Loucy (cell line): ENCODE data around the gene SULT2B1.

Experiments
- H2AFZ ChIP-seq: fragments of 200-600 bp; sonication (generic); 2 replicates; pipeline ENCODE4 v1.6.0; 2016; ENCODE audit warnings: antibody characterized with exemption, mild to moderate bottlenecking, low read length, moderate library complexity
- H3F3A ChIP-seq: fragments of 200-600 bp; 2 replicates; pipeline ENCODE4 v1.6.0; 2016; ENCODE audit warnings: antibody characterized with exemption, low read depth, mild to moderate bottlenecking
- H3K27me3 ChIP-seq: fragments of 200-600 bp; sonication (generic); 2 replicates; pipeline ENCODE4 v1.6.1; 2014; ENCODE audit warnings: low read length, mild to moderate bottlenecking; ENCODE audit not compliant: insufficient read depth, poor library complexity, severe bottlenecking
- H3K36me3 ChIP-seq: fragments of 200-600 bp; sonication (generic); 2 replicates; pipeline ENCODE4 v1.6.1; 2016; ENCODE audit warnings: low read length; ENCODE audit not compliant: insufficient read depth
- H3K4me1 ChIP-seq: fragments of 200-600 bp; sonication (generic); 2 replicates; pipeline ENCODE4 v1.5.1; 2014; ENCODE audit warnings: low read length, mild to moderate bottlenecking; ENCODE audit not compliant: insufficient read depth, poor library complexity, severe bottlenecking
- H3K4me2 ChIP-seq: fragments of 200-600 bp; sonication (generic); 2 replicates; pipeline ENCODE4 v1.6.0; 2014; ENCODE audit warnings: antibody characterized with exemption, low read length, low read depth, mild to moderate bottlenecking; ENCODE audit not compliant: poor library complexity, severe bottlenecking
- H3K4me3 ChIP-seq: fragments of 200-600 bp; sonication (generic); 2 replicates; pipeline ENCODE4 v1.5.1; 2014; ENCODE audit warnings: low read length, mild to moderate bottlenecking, mixed read lengths; ENCODE audit not compliant: poor library complexity, severe bottlenecking
- H3K79me2 ChIP-seq: fragments of 200-600 bp; sonication (generic); 2 replicates; pipeline ENCODE4 v1.6.1; 2014; ENCODE audit warnings: low read length; ENCODE audit not compliant: insufficient read depth
- H3K9ac ChIP-seq: fragments of 200-600 bp; sonication (generic); 2 replicates; pipeline ENCODE4 v1.6.0; 2014; ENCODE audit warnings: mild to moderate bottlenecking, low read depth, low read length, moderate library complexity; ENCODE audit not compliant: poor library complexity, severe bottlenecking
- H3K9me2 ChIP-seq: fragments of 200-600 bp; sonication (generic); replicated peaks from 2 replicates; pipeline ENCODE4 v1.6.1; 2016; ENCODE audit warnings: low read depth, low read length, mixed read lengths
- H3K9me3 ChIP-seq: fragments of 200-600 bp; sonication (generic); 2 replicates; pipeline ENCODE4 v1.6.1; 2014; ENCODE audit warnings: mild to moderate bottlenecking, antibody characterized with exemption, low read length, low read depth; ENCODE audit not compliant: insufficient read depth
- H4K20me1 ChIP-seq: fragments of 200-600 bp; sonication (generic); 2 replicates; pipeline ENCODE4 v1.6.0; 2014; ENCODE audit warnings: antibody characterized with exemption, low read length, mild to moderate bottlenecking; ENCODE audit not compliant: insufficient read depth, poor library complexity, severe bottlenecking
- CTCF ChIP-seq: fragments of 200-600 bp; sonication (generic); conservative IDR thresholded peaks from 2 replicates; pipeline ENCODE4 v1.5.1; 2014; ENCODE audit warnings: mild to moderate bottlenecking, antibody characterized with exemption, low read length
- EZH2phosphoT487 ChIP-seq: fragments of 200-600 bp; IDR thresholded peaks from 2 replicates; pipeline ENCODE4 v1.6.1; 2018; ENCODE audit warnings: antibody characterized with exemption, mild to moderate bottlenecking, moderate library complexity, borderline replicate concordance

Gene SULT2B1

GRCh38 chr19:48638831-48639381 is 86.9 kb downstream of the SULT2B1 start:
- Histone ChIP-seq H3K4me3 (peak overlapping the region; percentile 80), H3F3A (peaks cover 3% of the 10 kb centered on the region), H3K36me3 (no peaks in the 10 kb centered on the region), H3K9me3 (no peaks in the 10 kb centered on the region), H3K4me1 (peaks cover 27% of the 10 kb centered on the region), H3K9me2 (no peaks in the 10 kb centered on the region), H3K79me2 (peaks cover 20% of the 10 kb centered on the region), H3K27me3 (no peaks in the 10 kb centered on the region), H3K4me2 (peak overlapping the region; percentile 82), H2AFZ (no peak overlapping the region), H3K9ac (peak overlapping the region; percentile 86), H4K20me1 (peaks cover 4% of the 10 kb centered on the region)
- TF ChIP-seq EZH2phosphoT487, result no peak
- no peak for TF ChIP-seq CTCF

- TF ChIP-seq EZH2phosphoT487 (no peak), CTCF (no peak)
- peak overlapping the region; percentile 86 for H3K9ac ChIP-seq
- H3K4me1 ChIP-seq, result peaks cover 28% of the 10 kb centered on the region
- H3K9me3 ChIP-seq, result no peaks in the 10 kb centered on the region
- H3K36me3 ChIP-seq, result no peaks in the 10 kb centered on the region
- H3F3A ChIP-seq, result peaks cover 3% of the 10 kb centered on the region
- H4K20me1 ChIP-seq, result peaks cover 4% of the 10 kb centered on the region
- H3K79me2 ChIP-seq, result peaks cover 15% of the 10 kb centered on the region; the same call in 1 of the 2 replicates
- no peaks in the 10 kb centered on the region for H3K27me3 ChIP-seq
- no peaks in the 10 kb centered on the region for H3K9me2 ChIP-seq
- peak overlapping the region; percentile 82 for H3K4me2 ChIP-seq
- H2AFZ ChIP-seq, result no peak overlapping the region
- H3K4me3 ChIP-seq, result no peak overlapping the region
These were observed 87.8 kb downstream of the SULT2B1 start for GRCh38 chr19:48639483-48640375.

DNA sequence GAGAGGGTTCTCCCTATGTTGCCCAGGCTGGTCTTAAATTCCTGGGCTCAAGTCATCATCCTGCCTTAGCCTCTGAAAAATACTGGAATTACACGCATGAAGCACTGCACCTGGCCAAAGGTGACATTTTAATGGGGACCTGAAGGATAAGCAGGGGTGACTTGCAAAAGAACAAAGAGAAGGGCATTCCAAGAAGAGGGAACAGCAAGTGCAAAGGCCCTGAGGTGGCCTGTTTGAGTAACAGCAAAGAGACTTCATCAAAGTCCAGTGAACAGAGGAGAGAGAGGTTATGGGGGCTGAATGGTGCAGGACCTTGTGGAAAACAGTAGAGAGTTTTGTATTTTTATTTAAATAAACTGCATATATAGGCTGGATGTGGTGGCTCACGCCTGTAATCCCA is 89.9 kb downstream of the SULT2B1 start:
- peaks cover 3% of the 10 kb centered on the region for H3F3A ChIP-seq
- H3K4me1 ChIP-seq, result peaks cover 34% of the 10 kb centered on the region
- no peaks in the 10 kb centered on the region for H3K79me2 ChIP-seq
- no peaks in the 10 kb centered on the region for H3K36me3 ChIP-seq
- TF ChIP-seq EZH2phosphoT487 (no peak), CTCF (no peak)
- no peaks in the 10 kb centered on the region for H4K20me1 ChIP-seq
- H2AFZ ChIP-seq, result no peak overlapping the region
- no peak overlapping the region for H3K9ac ChIP-seq
- H3K4me2 ChIP-seq, result no peak overlapping the region
- H3K9me2 ChIP-seq, result no peaks in the 10 kb centered on the region
- H3K9me3 ChIP-seq, result no peaks in the 10 kb centered on the region
- H3K27me3 ChIP-seq, result no peaks in the 10 kb centered on the region
- no peak overlapping the region for H3K4me3 ChIP-seq
